Dermis blood vessel endothelial cell (primary cell): ENCODE results near the gene VPS13C. TPM values are rescaled to one million over a fixed set of nuclear protein-coding genes. Genes with fewer than 3 reads are reported as not detected.

Source experiments
- DNase-seq: peaks from one replicate; pipeline ENCODE4 v3.0.0; 2010
- total RNA-seq: library from RNA; depleted of rRNA; stranded (reverse); fragments of >200 nt; gene quantifications from 2 replicates; pipeline ENCODE4 v1.2.3, GENCODE V29; 2014

The VPS13C gene
- total RNA-seq, 1 donor from 2014 or later: 135 TPM

- no peak for DNase-seq
Measured at GRCh38 chr15:61929452-61929851, 130.8 kb downstream of the VPS13C start.

GRCh38 chr15:61923173-61923572 lies 137.1 kb downstream of the VPS13C start:
- no peak for DNase-seq

GRCh38 chr15:61921093-61921492 lies 139.2 kb downstream of the VPS13C start:
- peak; percentile 34 for DNase-seq

GRCh38 chr15:61917457-61917856 lies 142.8 kb downstream of the VPS13C start:
- peak; percentile 13 for DNase-seq

- peak; percentile 21 for DNase-seq
Measured at GRCh38 chr15:61916104-61916503, 144.1 kb downstream of the VPS13C start.

- no peak for DNase-seq
Measured at GRCh38 chr15:61915640-61916039, 144.6 kb downstream of the VPS13C start.

- DNase-seq: no peak
Measured at GRCh38 chr15:61910839-61911369, 149.3 kb downstream of the VPS13C start.

- DNase-seq: no peak
Measured at GRCh38 chr15:61908241-61908640, 152.0 kb downstream of the VPS13C start.

- no peak for DNase-seq
Measured at GRCh38 chr15:61907753-61908086, 152.5 kb downstream of the VPS13C start.

- no peak for DNase-seq
Measured at GRCh38 chr15:61906961-61907752, 153.1 kb downstream of the VPS13C start.

- no peak for DNase-seq
Measured at GRCh38 chr15:61893146-61893545, 167.1 kb downstream of the VPS13C start.

GRCh38 chr15:61892140-61892539 lies 168.1 kb downstream of the VPS13C start:
- no peak for DNase-seq

- DNase-seq: no peak
Measured at GRCh38 chr15:61890106-61890505, 170.1 kb downstream of the VPS13C start.

GRCh38 chr15:61889706-61890105 lies 170.5 kb downstream of the VPS13C start:
- no peak for DNase-seq

GRCh38 chr15:61888074-61888780 lies 172.0 kb downstream of the VPS13C start:
- no peak for DNase-seq

- no peak for DNase-seq
Measured at GRCh38 chr15:61880084-61880483, 180.2 kb downstream of the VPS13C start.

GRCh38 chr15:61879219-61879618 lies 181.0 kb downstream of the VPS13C start:
- peak; percentile 17 for DNase-seq

GRCh38 chr15:61871926-61872522 lies 188.2 kb downstream of the VPS13C start:
- peak; percentile 53 for DNase-seq

- no peak for DNase-seq
Measured at GRCh38 chr15:61869656-61870055, 190.6 kb downstream of the VPS13C start.

GRCh38 chr15:61861962-61862361 lies 198.3 kb downstream of the VPS13C start:
- no peak for DNase-seq

- DNase-seq: peak; percentile 32
Measured at GRCh38 chr15:61857169-61857829, 202.9 kb downstream of the VPS13C start.

- DNase-seq: no peak
Measured at GRCh38 chr15:61856295-61856694, 204.0 kb downstream of the VPS13C start.

GRCh38 chr15:61853195-61853594 lies 207.1 kb downstream of the VPS13C start:
- DNase-seq: no peak
